SKM-1 (cell line): ENCODE results near the gene TREML1.
A peak's percentile ranks its signal among the peaks of the same experiment; 100 is the strongest.

Experiments used
- DNase-seq: peaks from one replicate; lab custom pipeline; 2025; ENCODE audit not compliant: unreplicated experiment; lab: John Stamatoyannopoulos, UW

The TREML1 gene

DNA sequence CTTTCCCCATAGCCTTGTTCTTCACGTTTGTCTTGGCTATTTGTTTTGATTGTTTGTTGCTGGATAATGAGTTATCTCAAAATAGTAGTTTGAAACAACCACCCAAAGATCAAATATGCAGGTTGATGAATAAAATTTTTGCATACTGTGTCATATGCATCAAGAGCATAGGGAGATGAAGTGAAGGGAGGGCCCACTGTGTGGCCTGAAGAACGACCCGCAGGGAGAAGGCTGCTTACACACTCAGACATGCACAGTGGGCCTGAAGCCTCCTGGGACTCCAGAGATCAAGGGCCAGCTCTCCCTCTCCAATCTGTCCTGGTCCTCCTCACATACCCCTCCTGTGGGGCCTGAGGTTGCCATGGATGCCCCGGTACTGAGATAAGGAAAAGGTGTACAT, 25.0 kb upstream of the TREML1 start:
- DNase-seq: no peak

DNA sequence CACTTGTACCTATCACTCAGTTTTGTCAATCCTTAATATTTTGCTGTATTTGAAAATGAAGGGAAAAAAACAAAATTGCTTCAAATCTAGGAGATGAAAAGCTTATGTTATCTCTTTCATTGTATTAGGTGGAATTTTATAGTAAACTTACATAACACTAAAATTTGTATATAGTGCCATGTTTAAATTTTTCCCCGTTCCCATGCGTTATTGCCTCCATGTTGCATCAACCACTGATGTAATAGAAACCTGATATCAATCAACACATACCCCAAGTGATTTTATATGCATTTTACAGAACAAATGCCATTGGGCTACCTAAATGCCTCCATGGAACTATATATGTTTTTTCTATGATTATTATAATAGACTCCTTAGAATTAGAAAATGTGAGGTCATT, 23.5 kb upstream of the TREML1 start:
- DNase-seq: no peak

- DNase-seq: no peak
Measured at GRCh38 chr6:41177287-41177686, 23.1 kb upstream of the TREML1 start.

- DNase-seq: no peak
Measured at GRCh38 chr6:41176189-41176588, 22.0 kb upstream of the TREML1 start.

- no peak for DNase-seq
Measured at GRCh38 chr6:41175084-41175483, 20.9 kb upstream of the TREML1 start.

GRCh38 chr6:41174610-41175009, 20.5 kb upstream of the TREML1 start:
- DNase-seq: no peak

- DNase-seq: no peak
Measured at GRCh38 chr6:41171908-41172307, 17.8 kb upstream of the TREML1 start.

GRCh38 chr6:41170547-41171160, 16.5 kb upstream of the TREML1 start:
- DNase-seq: no peak

DNA sequence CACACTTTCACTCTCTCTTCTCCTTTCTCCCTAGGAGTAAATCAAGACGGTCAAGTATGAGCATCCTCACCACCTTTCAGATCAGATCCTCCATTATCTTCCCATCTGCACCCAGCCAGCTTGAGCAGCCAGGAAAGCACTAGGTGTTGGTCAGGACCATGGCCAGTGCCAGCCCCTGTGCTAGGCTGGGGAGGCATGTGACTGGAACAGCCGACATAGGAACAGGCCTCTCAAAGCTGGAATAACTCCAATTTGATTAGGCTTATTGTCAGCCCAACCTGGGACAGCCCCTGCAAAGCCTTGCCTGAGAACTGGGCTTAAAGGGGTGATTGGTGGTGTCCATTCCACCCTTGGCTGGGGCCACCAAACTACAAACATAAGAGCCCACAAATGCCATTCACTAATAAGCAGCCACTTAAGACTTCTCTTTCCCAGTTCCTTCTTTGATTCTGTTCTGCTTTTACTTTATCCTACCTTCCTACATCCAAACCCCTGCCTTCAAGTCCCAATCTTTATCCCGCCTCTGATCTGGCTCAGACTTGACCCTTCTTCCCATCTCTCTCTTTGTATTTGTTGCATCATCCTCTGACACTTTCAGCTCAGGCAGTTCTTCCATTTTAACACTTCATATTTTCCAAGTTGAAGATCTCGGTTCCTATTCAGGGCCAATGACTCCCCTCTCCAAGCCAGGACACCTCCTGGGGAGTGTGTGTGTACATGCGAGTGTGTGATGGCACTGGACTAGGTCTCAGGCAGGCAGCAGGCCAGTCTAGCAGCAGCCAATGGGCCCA, 13.2 kb upstream of the TREML1 start:
- DNase-seq: no peak

GRCh38 chr6:41164551-41165120, 10.5 kb upstream of the TREML1 start:
- DNase-seq: no peak

- DNase-seq: no peak
Measured at GRCh38 chr6:41163419-41163717, 9.2 kb upstream of the TREML1 start.

DNA sequence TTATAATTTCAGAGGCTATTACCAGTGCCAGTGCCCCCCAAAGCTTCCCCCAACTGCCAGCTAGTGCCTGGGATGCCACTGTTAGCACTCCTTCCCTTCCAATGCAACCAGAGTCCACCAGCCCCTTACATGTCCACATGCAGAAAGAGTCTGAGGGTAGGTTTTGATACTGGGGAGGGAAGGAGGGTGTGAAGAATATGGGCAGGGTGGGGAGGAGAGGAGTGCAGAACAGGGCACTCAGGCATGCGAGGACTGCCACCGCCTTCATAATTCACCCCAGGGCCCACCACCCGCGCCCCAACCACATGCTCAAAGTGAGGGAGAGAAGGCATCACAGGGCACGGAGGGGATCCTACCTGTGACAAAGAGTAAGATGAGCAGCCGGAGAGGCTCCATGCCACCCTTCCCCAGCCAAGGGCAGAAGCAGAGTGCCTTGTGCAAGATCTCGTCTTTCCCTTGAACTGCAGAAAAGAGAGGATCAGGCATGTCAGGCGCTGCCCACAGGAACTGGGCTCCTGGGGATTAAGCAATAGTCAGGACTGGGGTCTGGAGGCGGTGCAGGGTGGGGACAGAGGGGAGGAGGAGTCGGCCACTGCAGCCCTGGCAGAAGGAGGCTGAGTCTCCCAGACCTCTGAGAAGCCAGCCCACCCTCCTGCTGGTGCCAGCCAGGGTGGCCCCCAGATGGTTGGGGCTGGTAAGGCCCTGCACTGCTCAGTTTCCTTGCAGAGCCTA, 8.7 kb upstream of the TREML1 start, which contains the start of gene TREM2:
TSS of gene TREM2 (minus strand) at position 430 of the 732 bp plus-strand sequence. CDS start at position 396, 34 bp downstream.
- no peak for DNase-seq

DNA sequence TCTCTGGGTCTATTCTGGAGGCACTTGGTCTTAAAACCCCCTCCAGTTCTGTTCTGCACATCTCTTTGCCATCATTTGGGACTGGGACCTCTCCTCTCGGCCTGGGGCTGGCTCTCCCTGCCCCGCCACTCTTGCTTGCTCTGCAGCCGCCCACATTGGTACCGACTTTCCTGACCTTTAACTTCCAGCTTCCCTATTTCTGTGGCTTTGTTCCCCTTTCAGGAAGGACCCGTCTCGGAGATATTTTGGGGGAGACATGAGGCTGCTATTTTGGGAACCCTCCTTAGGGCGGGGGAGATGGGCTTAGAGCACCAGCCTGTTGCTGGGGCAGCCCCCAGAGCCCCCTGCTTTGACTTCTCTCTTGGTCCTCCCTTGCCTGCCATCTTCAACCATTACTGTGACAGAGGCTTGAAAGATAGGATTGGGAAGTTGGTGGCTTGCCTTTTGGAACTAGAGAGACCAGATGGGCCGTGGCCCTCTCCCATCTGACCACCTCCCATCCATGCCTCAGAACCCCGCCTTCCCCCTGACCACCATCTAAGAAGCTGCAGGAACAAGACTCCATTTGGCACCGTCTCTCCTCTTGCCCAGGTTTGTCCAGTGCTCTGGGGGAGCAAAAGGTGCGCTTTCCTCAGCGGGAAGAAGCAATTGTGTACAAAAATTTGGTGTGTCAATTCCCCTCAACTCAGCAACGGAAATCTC, 7.9 kb upstream of the TREML1 start:
- DNase-seq: no peak

- DNase-seq: no peak
Measured at GRCh38 chr6:41161380-41161779, 7.2 kb upstream of the TREML1 start.

GRCh38 chr6:41160933-41161332, 6.8 kb upstream of the TREML1 start:
- DNase-seq: no peak

DNA sequence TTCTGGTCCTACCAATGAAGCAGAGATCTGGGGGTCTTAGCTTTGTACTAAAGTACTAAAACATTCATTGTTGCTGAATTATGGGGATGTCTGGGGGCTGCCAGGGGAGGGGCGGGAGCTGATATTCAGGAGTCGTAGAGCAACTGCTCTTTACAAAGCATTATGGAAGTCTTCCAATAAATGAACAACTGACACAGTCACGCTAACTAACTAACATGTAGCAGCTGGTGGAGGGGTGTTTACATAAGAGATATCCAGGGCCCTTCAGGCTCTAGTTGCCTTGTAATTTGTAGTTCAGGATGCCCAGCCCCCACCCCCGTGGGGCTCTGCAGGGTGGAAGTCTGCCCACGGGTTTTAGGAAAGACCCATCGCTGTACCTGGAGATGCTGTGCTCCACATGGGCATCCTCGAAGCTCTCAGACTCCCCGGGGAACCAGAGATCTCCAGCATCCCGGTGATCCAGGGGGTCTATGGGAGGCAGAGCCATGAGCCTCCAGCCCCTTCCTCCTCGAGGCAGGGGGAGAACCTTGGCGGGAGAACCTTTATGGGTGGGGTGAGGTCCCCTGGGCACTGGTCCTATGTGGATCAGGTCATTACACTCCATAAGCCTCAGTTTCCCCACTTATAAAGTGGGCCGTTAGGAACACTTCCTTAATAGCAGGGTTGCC, 5.4 kb upstream of the TREML1 start:
- no peak for DNase-seq

DNA sequence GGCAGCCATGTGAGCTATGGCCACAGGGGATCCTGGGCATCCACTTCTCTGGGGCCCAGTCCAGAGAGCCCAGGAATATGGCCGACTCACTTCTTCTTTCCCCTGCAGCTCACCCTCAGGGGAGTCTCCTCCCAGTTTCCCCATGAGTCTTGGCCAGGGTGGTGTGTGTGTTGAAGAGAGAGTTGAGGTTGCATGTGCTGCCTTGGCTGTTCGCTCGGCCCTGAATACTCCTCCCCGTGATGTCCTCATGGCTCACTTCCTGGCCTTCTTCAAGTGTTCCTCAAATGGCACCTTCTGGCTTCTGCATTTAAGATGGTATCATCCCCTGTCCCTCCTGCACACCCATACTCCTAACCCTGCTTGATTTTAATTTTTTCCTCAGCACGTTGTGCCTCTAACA, 3.2 kb upstream of the TREML1 start:
- DNase-seq: peak; percentile 70

GRCh38 chr6:41156771-41157170, 2.6 kb upstream of the TREML1 start:
- no peak for DNase-seq

GRCh38 chr6:41156001-41156400, 1.9 kb upstream of the TREML1 start:
- DNase-seq: no peak

DNA sequence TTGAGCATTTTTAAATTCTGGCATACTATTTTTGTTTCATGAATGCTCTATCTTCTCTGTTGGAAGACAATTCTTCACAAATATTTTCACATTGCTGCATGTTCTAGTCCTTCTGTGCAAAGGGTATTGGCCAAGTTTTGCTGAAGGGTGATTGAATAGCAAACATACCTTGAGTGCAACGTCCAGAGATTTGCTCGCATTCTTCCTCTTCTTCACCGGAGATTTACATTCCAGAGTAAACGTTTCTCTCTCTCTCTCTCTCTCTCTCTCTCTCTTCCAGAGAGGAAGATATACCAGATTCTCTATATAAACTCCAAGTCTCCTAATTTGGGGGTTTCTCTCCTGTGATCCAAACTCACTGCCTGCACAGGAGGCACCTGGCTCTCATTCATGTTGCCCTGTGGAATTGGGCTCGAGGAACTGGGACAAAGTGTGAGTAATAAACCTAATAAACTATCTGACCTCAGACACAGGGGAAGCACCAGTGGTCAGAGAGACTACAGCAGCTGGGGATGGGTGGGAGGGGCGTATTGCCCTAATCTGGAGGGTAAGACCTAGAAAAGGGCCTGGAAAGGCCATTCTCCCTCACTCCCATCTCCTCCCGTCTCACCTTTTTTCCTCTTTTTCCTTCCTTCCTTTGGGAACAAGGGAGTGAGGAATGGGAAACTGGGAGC, 1.1 kb upstream of the TREML1 start:
- DNase-seq: no peak
